DND-41 (cell line): Measurements from ENCODE around the gene ABCE1.
"Not testable (repeated sequence)": the region's sequence is repeated elsewhere in the genome, so short reads cannot be mapped to it uniquely, and the experiment has no call there.

Source experiments
- ATAC-seq: fragments of 200-7000 bp; cut with Tn5 transposase; 3 replicates; pipeline ENCODE4 v1.9.1; 2021; ENCODE audit warnings: low read depth; ENCODE audit not compliant: insufficient read depth
- DNase-seq: peaks from one replicate; pipeline ENCODE4 v3.0.0-alpha.2; 2020
- H2AFZ ChIP-seq: 2 replicates; pipeline ENCODE4 v1.6.0; 2012; ENCODE audit warnings: low read depth, low read length
- H3K27ac ChIP-seq: 2 replicates; pipeline ENCODE4 v1.5.1; 2012; ENCODE audit warnings: low read length, inconsistent platforms
- H3K27me3 ChIP-seq: fragments of 200-600 bp; sonication (generic); 2 replicates; pipeline ENCODE4 v1.6.0; 2012; ENCODE audit warnings: low read length, mild to moderate bottlenecking, inconsistent platforms; ENCODE audit not compliant: insufficient read depth, poor library complexity
- H3K36me3 ChIP-seq: 2 replicates; pipeline ENCODE4 v1.5.1; 2012; ENCODE audit warnings: low read length, inconsistent platforms; ENCODE audit not compliant: insufficient read depth
- H3K4me1 ChIP-seq: 2 replicates; pipeline ENCODE4 v1.5.1; 2012; ENCODE audit warnings: mild to moderate bottlenecking, low read length; ENCODE audit not compliant: insufficient read depth
- H3K4me2 ChIP-seq: 2 replicates; pipeline ENCODE4 v1.6.0; 2012; ENCODE audit warnings: mild to moderate bottlenecking, moderate library complexity, low read length, inconsistent platforms; ENCODE audit not compliant: insufficient read depth
- H3K4me3 ChIP-seq, 2 experiments: fragments of 200-600 bp in 1 of 2; shearing (Covaris generic) in 1 of 2; 2 replicates each; pipeline ENCODE4 v1.5.1; 2012 to 2016; ENCODE audit warnings: inconsistent platforms in 2 of 2, low read length in 2 of 2, mild to moderate bottlenecking in 2 of 2, low read depth in 1 of 2, moderate library complexity in 1 of 2
- H3K79me2 ChIP-seq: 2 replicates; pipeline ENCODE4 v1.6.0; 2012; ENCODE audit warnings: low read length, inconsistent platforms; ENCODE audit not compliant: insufficient read depth
- H3K9ac ChIP-seq: 2 replicates; pipeline ENCODE4 v1.6.0; 2012; ENCODE audit warnings: low read depth, mild to moderate bottlenecking, inconsistent platforms, low read length, moderate library complexity
- H3K9me3 ChIP-seq: 2 replicates; pipeline ENCODE4 v1.5.1; 2012; ENCODE audit warnings: low read length, moderate library complexity, mild to moderate bottlenecking, inconsistent platforms; ENCODE audit not compliant: insufficient read depth, severe bottlenecking
- H4K20me1 ChIP-seq: 2 replicates; pipeline ENCODE4 v1.6.0; 2012; ENCODE audit warnings: low read length; ENCODE audit not compliant: insufficient read depth
- EZH2 ChIP-seq: IDR thresholded peaks from 3 replicates; pipeline ENCODE4 v1.6.1; 2012; ENCODE audit warnings: borderline replicate concordance, low read depth, mild to moderate bottlenecking, moderate library complexity, low read length, inconsistent platforms; ENCODE audit not compliant: severe bottlenecking
- TF ChIP-seq, protein P1 (sequence below): IDR thresholded peaks from 2 replicates; pipeline ENCODE4 v1.5.1; 2012; ENCODE audit warnings: borderline replicate concordance, low read length, moderate library complexity, mild to moderate bottlenecking; ENCODE audit not compliant: poor library complexity, severe bottlenecking; ENCODE audit errors: extremely low read depth

The ABCE1 gene

DNA sequence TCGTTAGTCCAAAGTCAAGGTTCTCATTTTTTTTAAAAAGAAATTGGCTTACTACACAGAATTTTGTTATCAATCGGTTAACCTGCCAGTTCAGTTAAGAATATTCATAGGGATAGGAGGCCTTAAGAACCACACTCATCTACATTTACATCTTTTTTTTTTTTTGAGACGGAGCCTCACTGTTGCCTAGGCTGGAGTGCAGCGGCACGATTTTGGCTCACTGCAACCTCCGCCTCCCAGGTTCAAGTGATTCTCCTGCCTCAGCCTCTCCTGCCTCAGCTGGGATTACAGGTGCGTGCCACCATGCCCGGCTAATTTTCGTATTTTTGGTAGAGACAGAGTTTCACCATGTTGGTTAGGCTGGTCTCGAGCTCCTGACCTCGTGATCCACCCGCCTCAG is 33.7 kb downstream of the ABCE1 start:
- H3K79me2 ChIP-seq = no peaks in the 10 kb centered on the region
- ATAC-seq = no peak
- no peak overlapping the region for H3K4me3 ChIP-seq
- H2AFZ ChIP-seq = no peak overlapping the region
- no peak overlapping the region for H3K27ac ChIP-seq
- H3K9me3 ChIP-seq = no peaks in the 10 kb centered on the region
- H3K36me3 ChIP-seq = peaks cover 64% of the 10 kb centered on the region
- no peak for DNase-seq
- TF ChIP-seq, protein P1, sequence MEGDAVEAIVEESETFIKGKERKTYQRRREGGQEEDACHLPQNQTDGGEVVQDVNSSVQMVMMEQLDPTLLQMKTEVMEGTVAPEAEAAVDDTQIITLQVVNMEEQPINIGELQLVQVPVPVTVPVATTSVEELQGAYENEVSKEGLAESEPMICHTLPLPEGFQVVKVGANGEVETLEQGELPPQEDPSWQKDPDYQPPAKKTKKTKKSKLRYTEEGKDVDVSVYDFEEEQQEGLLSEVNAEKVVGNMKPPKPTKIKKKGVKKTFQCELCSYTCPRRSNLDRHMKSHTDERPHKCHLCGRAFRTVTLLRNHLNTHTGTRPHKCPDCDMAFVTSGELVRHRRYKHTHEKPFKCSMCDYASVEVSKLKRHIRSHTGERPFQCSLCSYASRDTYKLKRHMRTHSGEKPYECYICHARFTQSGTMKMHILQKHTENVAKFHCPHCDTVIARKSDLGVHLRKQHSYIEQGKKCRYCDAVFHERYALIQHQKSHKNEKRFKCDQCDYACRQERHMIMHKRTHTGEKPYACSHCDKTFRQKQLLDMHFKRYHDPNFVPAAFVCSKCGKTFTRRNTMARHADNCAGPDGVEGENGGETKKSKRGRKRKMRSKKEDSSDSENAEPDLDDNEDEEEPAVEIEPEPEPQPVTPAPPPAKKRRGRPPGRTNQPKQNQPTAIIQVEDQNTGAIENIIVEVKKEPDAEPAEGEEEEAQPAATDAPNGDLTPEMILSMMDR = no peak
- no peak for TF ChIP-seq EZH2
- no peak overlapping the region for H3K9ac ChIP-seq
- H3K4me2 ChIP-seq = no peak overlapping the region
- no peaks in the 10 kb centered on the region for H3K27me3 ChIP-seq
- peaks cover 18% of the 10 kb centered on the region for H3K4me1 ChIP-seq
- peaks cover 3% of the 10 kb centered on the region; the same call in 1 of the 2 replicates for H4K20me1 ChIP-seq

DNA sequence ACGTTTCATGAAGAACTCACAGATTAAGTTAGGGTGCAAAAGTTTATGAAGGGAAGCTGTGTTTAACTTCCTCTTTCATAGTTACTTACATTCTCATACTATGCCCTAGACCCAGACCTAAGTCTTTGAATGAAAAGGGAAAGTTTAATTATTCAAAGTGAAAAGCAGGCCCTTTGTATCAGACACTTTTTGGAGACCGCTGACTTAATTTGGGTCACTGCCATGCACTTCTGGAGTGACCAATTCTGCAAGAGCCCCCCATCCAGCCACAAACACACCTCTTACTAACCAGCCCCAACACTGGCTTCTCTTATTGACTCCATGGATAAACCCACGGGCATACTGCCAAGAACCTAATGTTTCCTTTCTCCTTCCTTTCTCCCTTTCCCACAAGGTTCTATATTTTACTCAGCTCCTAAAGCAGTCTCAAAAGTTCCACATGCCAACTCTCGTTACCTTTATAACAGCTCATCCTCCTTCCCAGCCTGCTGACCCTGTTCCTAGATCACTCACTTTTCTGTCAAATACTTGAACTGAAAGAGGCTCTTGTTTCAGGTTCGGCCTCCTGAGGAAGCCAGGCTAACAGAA is 34.5 kb downstream of the ABCE1 start:
- no peak for TF ChIP-seq EZH2
- TF ChIP-seq, protein P1 = no peak
- Histone ChIP-seq H3K9me3 (no peaks in the 10 kb centered on the region), H3K27ac (no peak overlapping the region), H4K20me1 (peaks cover 3% of the 10 kb centered on the region; the same call in 1 of the 2 replicates), H3K27me3 (no peaks in the 10 kb centered on the region), H3K4me2 (no peak overlapping the region), H3K36me3 (peaks cover 64% of the 10 kb centered on the region), H3K79me2 (no peaks in the 10 kb centered on the region), H3K9ac (no peak overlapping the region), H3K4me1 (peaks cover 18% of the 10 kb centered on the region), H3K4me3 (no peak overlapping the region), H2AFZ (no peak overlapping the region)
- ATAC-seq = no peak
- no peak for DNase-seq

DNA sequence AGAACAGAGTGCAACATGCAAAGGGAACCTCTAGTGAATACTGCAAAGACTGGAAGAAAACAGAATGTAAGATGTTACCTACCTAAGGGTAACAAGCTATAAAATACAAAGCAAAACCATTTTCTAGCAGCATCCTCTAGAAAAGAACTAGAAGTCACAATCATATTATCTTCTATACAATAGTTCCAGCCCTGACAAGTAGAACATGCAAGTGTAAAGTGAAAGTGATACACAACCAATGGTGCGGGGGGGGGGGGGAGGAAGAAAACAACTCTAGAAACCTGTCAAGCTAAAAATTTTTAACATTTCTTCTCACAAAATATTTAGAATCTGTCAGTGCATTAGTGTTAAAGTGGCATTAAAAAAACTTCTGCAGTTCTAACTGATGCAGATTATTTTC is 38.1 kb downstream of the ABCE1 start:
- H3K36me3 ChIP-seq = peaks cover 73% of the 10 kb centered on the region
- not testable (repeated sequence) for H3K27ac ChIP-seq

DNA sequence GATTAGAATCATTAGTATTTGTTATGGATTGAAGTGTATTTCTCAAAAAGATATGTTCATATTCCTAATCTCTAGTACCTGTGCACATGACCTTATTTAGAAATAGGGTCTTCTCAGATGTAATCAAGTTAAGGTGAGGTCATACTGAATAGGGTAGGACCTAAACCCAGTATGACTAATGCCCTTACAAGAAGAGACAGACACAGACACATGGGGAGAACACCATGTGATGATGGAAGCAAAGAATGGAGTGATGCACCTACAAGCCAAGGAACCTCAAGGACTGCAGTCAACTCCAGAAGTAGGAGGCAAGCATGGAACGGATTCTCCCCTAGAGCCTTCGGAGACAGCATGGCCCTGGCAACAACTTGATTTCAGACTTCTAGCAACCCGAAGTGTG is 50.9 kb downstream of the ABCE1 start:
- no peak overlapping the region for H3K4me3 ChIP-seq
- peaks cover 2% of the 10 kb centered on the region; the same call in 1 of the 2 replicates for H4K20me1 ChIP-seq
- H3K4me1 ChIP-seq = no peaks in the 10 kb centered on the region
- no peak for TF ChIP-seq EZH2
- TF ChIP-seq, protein P1 = no peak
- H3K36me3 ChIP-seq = peaks cover 93% of the 10 kb centered on the region
- no peak overlapping the region for H3K4me2 ChIP-seq
- DNase-seq (no peak), ATAC-seq (no peak)
- H3K9me3 ChIP-seq = no peaks in the 10 kb centered on the region
- H3K9ac ChIP-seq = no peak overlapping the region
- no peak overlapping the region for H2AFZ ChIP-seq
- H3K79me2 ChIP-seq = peaks cover 11% of the 10 kb centered on the region; the same call in 1 of the 2 replicates
- H3K27me3 ChIP-seq = no peaks in the 10 kb centered on the region
- no peak overlapping the region for H3K27ac ChIP-seq

More for the DNA sequence above, 38.1 kb downstream of the ABCE1 start:
- H4K20me1 ChIP-seq, DNase-seq, H3K4me1 ChIP-seq, H3K27me3 ChIP-seq, H3K9ac ChIP-seq, H3K79me2 ChIP-seq, H3K9me3 ChIP-seq, H3K4me3 ChIP-seq, H3K4me2 ChIP-seq, H2AFZ ChIP-seq: not testable (repeated sequence)
- 0 out of 3 replicates have a peak, but pooled peaks have one; percentile 45 for ATAC-seq
